ENCODE results near the gene GAB2. TPM values are rescaled to one million over a fixed set of nuclear protein-coding genes. Genes with fewer than 3 reads are reported as not detected.
"Not testable (repeated sequence)": the region's sequence is repeated elsewhere in the genome, so short reads cannot be mapped to it uniquely, and the experiment has no call there.

Gene GAB2
- polyA plus RNA-seq, 3 donors: 2.8 to 39.4 (median 4.4) TPM

- Histone ChIP-seq H4K20me1 (ENCODE audit: insufficient read depth, low read length) (peaks cover 85% of the 10 kb centered on the region), H3K4me1 (ENCODE audit: control insufficient read depth in 1 of 2, insufficient read depth in 2 of 2, low read length in 2 of 2) (peaks cover 40 to 49% of the 10 kb centered on the region in 2 donors), H3K79me2 (ENCODE audit: insufficient read depth, low read length) (peaks cover 90% of the 10 kb centered on the region)
- intact Hi-C loops (cut with micrococcal nuclease); H3K4me2 ChIP-seq (replicated peaks; ENCODE audit: extremely low read depth, low read length, poor library complexity, severe bottlenecking); H3K9ac ChIP-seq (ENCODE audit: insufficient read depth, low read length, poor library complexity, severe bottlenecking); H3K4me3 ChIP-seq (replicated peaks in 1 of 3; ENCODE audit: low read depth in 2 of 3, low read length in 3 of 3); H3K27ac ChIP-seq (ENCODE audit: low read depth in 1 of 2, low read length in 2 of 2); H3K4me3 Mint-ChIP-seq; H3K9me3 Mint-ChIP-seq; DNase-seq; H3K27me3 ChIP-seq (ENCODE audit: control insufficient read depth in 2 of 2, insufficient read depth in 2 of 2, low read length in 2 of 2); H3K27me3 Mint-ChIP-seq (ENCODE audit: low read depth in 3 of 3); H3K9me3 ChIP-seq (replicated peaks in 1 of 2; ENCODE audit: control insufficient read depth in 1 of 2, insufficient read depth in 1 of 2, low read length in 2 of 2); H3K36me3 ChIP-seq (replicated peaks in 1 of 2; ENCODE audit: control insufficient read depth in 1 of 2, insufficient read depth in 2 of 2, low read length in 2 of 2); H2AFZ ChIP-seq (ENCODE audit: insufficient read depth, low read depth, low read length, poor library complexity, severe bottlenecking): not testable (repeated sequence)
- peaks cover 17 to 24% of the 10 kb centered on the region in 2 donors for H3K36me3 Mint-ChIP-seq
- peak overlapping the region in 1 of 7 donors; percentile 42 for H3K27ac Mint-ChIP-seq
- WGBS (ENCODE audit: insufficient coverage): 100% methylated on average over 1 of the region's 1 CpG
- peaks cover 70% of the 10 kb centered on the region for H3K4me1 Mint-ChIP-seq
Measured at GRCh38 chr11:78357425-78357824, 60.2 kb downstream of the GAB2 start.

GRCh38 chr11:78355742-78356141 lies 61.9 kb downstream of the GAB2 start:
- H4K20me1 ChIP-seq (ENCODE audit: insufficient read depth, low read length): peaks cover 84% of the 10 kb centered on the region
- 60% methylated on average over 2 of the region's 3 CpGs for WGBS (ENCODE audit: insufficient coverage)
- H3K9ac ChIP-seq (ENCODE audit: insufficient read depth, low read length, poor library complexity, severe bottlenecking); intact Hi-C loops (cut with micrococcal nuclease); H3K4me2 ChIP-seq (replicated peaks; ENCODE audit: extremely low read depth, low read length, poor library complexity, severe bottlenecking); H3K36me3 ChIP-seq (replicated peaks in 1 of 2; ENCODE audit: control insufficient read depth in 1 of 2, insufficient read depth in 2 of 2, low read length in 2 of 2); H3K4me3 ChIP-seq (replicated peaks in 1 of 3; ENCODE audit: low read depth in 2 of 3, low read length in 3 of 3); H2AFZ ChIP-seq (ENCODE audit: insufficient read depth, low read depth, low read length, poor library complexity, severe bottlenecking); H3K9me3 ChIP-seq (replicated peaks in 1 of 2; ENCODE audit: control insufficient read depth in 1 of 2, insufficient read depth in 1 of 2, low read length in 2 of 2); H3K4me3 Mint-ChIP-seq; DNase-seq; H3K27me3 ChIP-seq (ENCODE audit: control insufficient read depth in 2 of 2, insufficient read depth in 2 of 2, low read length in 2 of 2); H3K9me3 Mint-ChIP-seq; H3K27me3 Mint-ChIP-seq (ENCODE audit: low read depth in 3 of 3): not testable (repeated sequence)
- peak overlapping the region in 1 of 2 donors; percentile 30 for H3K27ac ChIP-seq (ENCODE audit: low read depth in 1 of 2, low read length in 2 of 2)
- peaks cover 78% of the 10 kb centered on the region for H3K4me1 Mint-ChIP-seq
- peaks cover 85% of the 10 kb centered on the region for H3K79me2 ChIP-seq (ENCODE audit: insufficient read depth, low read length)
- peaks cover 57 to 63% of the 10 kb centered on the region in 2 donors for H3K4me1 ChIP-seq (ENCODE audit: control insufficient read depth in 1 of 2, insufficient read depth in 2 of 2, low read length in 2 of 2)
- peak overlapping the region in 2 of 7 donors; percentile 48 to 61 for H3K27ac Mint-ChIP-seq
- peaks cover 17 to 19% of the 10 kb centered on the region in 2 donors for H3K36me3 Mint-ChIP-seq

DNA sequence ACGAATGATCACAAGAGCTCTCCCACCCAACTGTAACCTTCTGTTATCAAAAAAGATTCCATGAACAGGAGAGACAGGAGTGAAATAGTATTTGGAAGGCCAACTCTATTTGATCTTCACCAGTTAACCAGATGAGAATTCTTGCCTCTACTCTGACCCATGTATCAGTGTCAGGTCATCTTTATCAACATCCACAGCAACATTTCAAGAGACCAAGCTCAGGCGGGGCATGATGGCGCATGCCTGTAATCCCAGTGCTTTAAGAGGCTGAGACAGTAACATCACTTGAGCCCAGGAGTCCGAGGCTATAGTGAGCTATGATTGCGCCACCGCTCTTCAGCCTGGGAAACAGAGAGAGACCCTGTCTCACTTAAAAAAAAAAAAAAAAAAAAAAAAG lies 62.3 kb downstream of the GAB2 start:
- Histone ChIP-seq H3K27ac (ENCODE audit: low read depth in 1 of 2, low read length in 2 of 2) (peak overlapping the region in 1 of 2 donors; percentile 30), H2AFZ (ENCODE audit: insufficient read depth, low read depth, low read length, poor library complexity, severe bottlenecking) (no peak overlapping the region), H4K20me1 (ENCODE audit: insufficient read depth, low read length) (peaks cover 81% of the 10 kb centered on the region), H3K4me1 (ENCODE audit: control insufficient read depth in 1 of 2, insufficient read depth in 2 of 2, low read length in 2 of 2) (peaks cover 57 to 63% of the 10 kb centered on the region in 2 donors), H3K27me3 (ENCODE audit: control insufficient read depth in 2 of 2, insufficient read depth in 2 of 2, low read length in 2 of 2) (no peaks in the 10 kb centered on the region), H3K36me3 (replicated peaks in 1 of 2; ENCODE audit: control insufficient read depth in 1 of 2, insufficient read depth in 2 of 2, low read length in 2 of 2) (no peaks in the 10 kb centered on the region), H3K9ac (ENCODE audit: insufficient read depth, low read length, poor library complexity, severe bottlenecking) (no peak overlapping the region), H3K4me3 (replicated peaks in 1 of 3; ENCODE audit: low read depth in 2 of 3, low read length in 3 of 3) (no peak overlapping the region), H3K4me2 (replicated peaks; ENCODE audit: extremely low read depth, low read length, poor library complexity, severe bottlenecking) (no peak overlapping the region), H3K9me3 (replicated peaks in 1 of 2; ENCODE audit: control insufficient read depth in 1 of 2, insufficient read depth in 1 of 2, low read length in 2 of 2) (no peaks in the 10 kb centered on the region), H3K79me2 (ENCODE audit: insufficient read depth, low read length) (peaks cover 81% of the 10 kb centered on the region)
- Mint-ChIP-seq H3K27ac (peak overlapping the region in 2 of 7 donors; percentile 48 to 61), H3K36me3 (peaks cover 17 to 19% of the 10 kb centered on the region in 2 donors), H3K27me3 (ENCODE audit: low read depth in 3 of 3) (no peaks in the 10 kb centered on the region), H3K4me3 (no peak overlapping the region), H3K9me3 (peaks cover 0 to 4% (median 0%) of the 10 kb centered on the region in 7 donors), H3K4me1 (peaks cover 78% of the 10 kb centered on the region)
- WGBS (ENCODE audit: insufficient coverage): 67% methylated on average over 3 of the region's 6 CpGs
- TF ChIP-seq, protein P1, sequence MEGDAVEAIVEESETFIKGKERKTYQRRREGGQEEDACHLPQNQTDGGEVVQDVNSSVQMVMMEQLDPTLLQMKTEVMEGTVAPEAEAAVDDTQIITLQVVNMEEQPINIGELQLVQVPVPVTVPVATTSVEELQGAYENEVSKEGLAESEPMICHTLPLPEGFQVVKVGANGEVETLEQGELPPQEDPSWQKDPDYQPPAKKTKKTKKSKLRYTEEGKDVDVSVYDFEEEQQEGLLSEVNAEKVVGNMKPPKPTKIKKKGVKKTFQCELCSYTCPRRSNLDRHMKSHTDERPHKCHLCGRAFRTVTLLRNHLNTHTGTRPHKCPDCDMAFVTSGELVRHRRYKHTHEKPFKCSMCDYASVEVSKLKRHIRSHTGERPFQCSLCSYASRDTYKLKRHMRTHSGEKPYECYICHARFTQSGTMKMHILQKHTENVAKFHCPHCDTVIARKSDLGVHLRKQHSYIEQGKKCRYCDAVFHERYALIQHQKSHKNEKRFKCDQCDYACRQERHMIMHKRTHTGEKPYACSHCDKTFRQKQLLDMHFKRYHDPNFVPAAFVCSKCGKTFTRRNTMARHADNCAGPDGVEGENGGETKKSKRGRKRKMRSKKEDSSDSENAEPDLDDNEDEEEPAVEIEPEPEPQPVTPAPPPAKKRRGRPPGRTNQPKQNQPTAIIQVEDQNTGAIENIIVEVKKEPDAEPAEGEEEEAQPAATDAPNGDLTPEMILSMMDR (IDR thresholded peaks at IDR 0.05): no peak
- DNase-seq: no peak
- intact Hi-C loops (cut with micrococcal nuclease): no loop called here

Measured in CD14-positive monocyte (primary cell).